Measurements from ENCODE around the gene MGAT4B. TPM values are rescaled to one million over a fixed set of nuclear protein-coding genes. Genes with fewer than 3 reads are reported as not detected.

MGAT4B gene
- total RNA-seq, 4 donors from 2014 or later = 366 to 1,291 (median 1,007) TPM

GRCh38 chr5:179797741-179798140, 8.9 kb downstream of the MGAT4B start:
- H3K27ac ChIP-seq = no peak overlapping the region
- no peaks in the 10 kb centered on the region for H3K27me3 ChIP-seq
- H3K4me3 ChIP-seq = no peak overlapping the region
- H3K4me1 ChIP-seq = peaks cover 0 to 50% (median 29%) of the 10 kb centered on the region in 4 donors
- TF ChIP-seq POLR2A (IDR thresholded peaks at IDR 0.05) = no peak
- no peak for TF ChIP-seq CTCF (IDR thresholded peaks at IDR 0.05)
- DNase-seq = no peak
- peaks cover 0 to 56% (median 0%) of the 10 kb centered on the region in 3 donors for H3K36me3 ChIP-seq
- no peaks in the 10 kb centered on the region for H3K9me3 ChIP-seq

GRCh38 chr5:179796877-179797608, 9.6 kb downstream of the MGAT4B start:
- Histone ChIP-seq H3K4me1 (peaks cover 0 to 48% (median 27%) of the 10 kb centered on the region in 4 donors), H3K9me3 (no peaks in the 10 kb centered on the region), H3K27me3 (no peaks in the 10 kb centered on the region), H3K36me3 (peaks cover 0 to 49% (median 0%) of the 10 kb centered on the region in 3 donors), H3K4me3 (peak overlapping the region in 2 of 4 donors; percentile 60 to 68), H3K27ac (peak overlapping the region; percentile 73 to 89 (median 84))
- TF ChIP-seq CTCF (IDR thresholded peaks at IDR 0.05) (no peak), POLR2A (IDR thresholded peaks at IDR 0.05) (no peak)
- peak in 1 of 3 donors; percentile 51 for DNase-seq

- Histone ChIP-seq H3K27me3 (no peaks in the 10 kb centered on the region), H3K4me3 (peak overlapping the region; percentile 60 to 74 (median 64)), H3K9me3 (no peaks in the 10 kb centered on the region), H3K36me3 (peaks cover 0 to 42% (median 0%) of the 10 kb centered on the region in 3 donors), H3K27ac (peak overlapping the region; percentile 73 to 89 (median 84)), H3K4me1 (peaks cover 0 to 39% (median 24%) of the 10 kb centered on the region in 4 donors)
- DNase-seq = peak; percentile 73 to 92 (median 91)
- TF ChIP-seq POLR2A (IDR thresholded peaks at IDR 0.05) (peak; percentile 28 to 43), CTCF (IDR thresholded peaks at IDR 0.05) (peak; percentile 81 to 96 (median 88))
These were observed 10.5 kb downstream of the MGAT4B start for GRCh38 chr5:179795863-179796833.

DNA sequence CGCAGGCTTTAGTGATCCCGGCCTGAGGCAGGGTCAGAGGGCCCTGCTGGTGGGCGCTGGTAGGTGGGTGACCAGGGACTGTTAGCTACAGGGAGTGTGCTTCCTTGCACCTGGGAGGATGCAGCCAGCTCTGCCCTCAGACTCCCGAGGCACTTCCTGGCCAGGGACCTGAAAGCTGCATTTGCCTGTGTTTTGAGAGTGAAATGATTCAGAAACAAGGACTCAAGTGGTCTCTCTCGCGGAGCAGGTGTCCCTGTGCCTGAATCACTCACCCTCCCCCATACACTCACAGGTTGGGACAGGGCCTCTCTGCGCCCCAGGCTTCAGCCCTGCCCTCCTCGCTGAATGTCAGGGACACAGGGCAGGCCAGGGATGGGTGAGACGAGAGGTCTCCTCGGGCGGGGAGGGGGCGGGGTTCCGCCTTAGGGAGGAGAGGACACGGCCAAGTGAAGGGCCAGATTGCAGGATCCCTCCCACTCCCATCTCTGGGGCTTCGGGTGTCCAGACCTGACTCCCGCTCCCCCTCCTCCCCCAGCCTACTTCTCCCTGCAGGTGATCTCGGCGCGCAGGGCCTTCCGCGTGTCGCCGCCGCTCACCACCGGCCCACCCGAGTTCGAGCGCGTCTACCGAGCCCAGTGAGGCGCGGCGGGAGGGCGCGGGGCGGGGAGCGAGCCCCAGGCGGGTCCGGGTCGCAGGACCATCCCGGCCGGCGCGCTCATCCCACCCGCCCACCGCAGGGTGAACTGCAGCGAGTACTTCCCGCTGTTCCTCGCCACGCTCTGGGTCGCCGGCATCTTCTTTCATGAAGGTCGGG, 11.4 kb downstream of the MGAT4B start:
- Histone ChIP-seq H3K9me3 (no peaks in the 10 kb centered on the region), H3K36me3 (peaks cover 0 to 33% (median 0%) of the 10 kb centered on the region in 3 donors), H3K27ac (peak overlapping the region; percentile 73 to 89 (median 84)), H3K27me3 (no peaks in the 10 kb centered on the region), H3K4me3 (peak overlapping the region; percentile 60 to 74 (median 64)), H3K4me1 (peaks cover 0 to 38% (median 24%) of the 10 kb centered on the region in 4 donors)
- TF ChIP-seq CTCF (IDR thresholded peaks at IDR 0.05) (no peak), POLR2A (IDR thresholded peaks at IDR 0.05) (no peak)
- peak in 2 of 3 donors; percentile 63 to 69 for DNase-seq

GRCh38 chr5:179794575-179794974, 12.1 kb downstream of the MGAT4B start:
- peaks cover 0 to 26% (median 0%) of the 10 kb centered on the region in 3 donors for H3K36me3 ChIP-seq
- peak overlapping the region in 3 of 4 donors; percentile 55 to 82 (median 61) for H3K27ac ChIP-seq
- TF ChIP-seq POLR2A (IDR thresholded peaks at IDR 0.05) = no peak
- TF ChIP-seq CTCF (IDR thresholded peaks at IDR 0.05) = no peak
- H3K27me3 ChIP-seq = no peaks in the 10 kb centered on the region
- H3K4me1 ChIP-seq = peaks cover 0 to 38% (median 24%) of the 10 kb centered on the region in 4 donors
- DNase-seq = no peak
- H3K4me3 ChIP-seq = peak overlapping the region in 1 of 4 donors; percentile 60
- H3K9me3 ChIP-seq = no peaks in the 10 kb centered on the region

All from Peyer's patch (tissue), 4 donors.